DOHH2 (cell line): Measurements from ENCODE around the gene CYP27B1.

Experiments used
- CTCF ChIP-seq: fragments of 200-600 bp; sonication (generic); IDR thresholded peaks from one replicate; pipeline ENCODE4 v1.5.1; 2014; ENCODE audit warnings: antibody characterized with exemption, mild to moderate bottlenecking, low read depth, low read length; ENCODE audit not compliant: poor library complexity, severe bottlenecking
- EZH2phosphoT487 ChIP-seq: fragments of 200-600 bp; sonication (generic); IDR thresholded peaks from 2 replicates; pipeline ENCODE4 v1.6.1; 2017; ENCODE audit warnings: borderline replicate concordance, mild to moderate bottlenecking, antibody characterized with exemption, low read length, moderate library complexity, mixed read lengths

- TF ChIP-seq CTCF = no peak
- no peak for TF ChIP-seq EZH2phosphoT487
Observed at GRCh38 chr12:57720606-57721595, 46.0 kb downstream of the CYP27B1 start.
